GM19438 (cell line): ENCODE results near the gene SHPK.

Source experiments
- ATAC-seq: cut with Tn5 transposase; IDR thresholded peaks from one replicate; pipeline ENCODE4 v1.9.1; 2021; ENCODE audit warnings: low read depth; ENCODE audit not compliant: unreplicated experiment

Gene SHPK

GRCh38 chr17:3663102-3664011 lies 27.3 kb upstream of the SHPK start:
- no peak for ATAC-seq

GRCh38 chr17:3660311-3660891 lies 24.4 kb upstream of the SHPK start:
- no peak for ATAC-seq

GRCh38 chr17:3659541-3660111 lies 23.6 kb upstream of the SHPK start:
- ATAC-seq = no peak

- no peak for ATAC-seq
These were observed 22.9 kb upstream of the SHPK start for GRCh38 chr17:3658784-3659449.

DNA sequence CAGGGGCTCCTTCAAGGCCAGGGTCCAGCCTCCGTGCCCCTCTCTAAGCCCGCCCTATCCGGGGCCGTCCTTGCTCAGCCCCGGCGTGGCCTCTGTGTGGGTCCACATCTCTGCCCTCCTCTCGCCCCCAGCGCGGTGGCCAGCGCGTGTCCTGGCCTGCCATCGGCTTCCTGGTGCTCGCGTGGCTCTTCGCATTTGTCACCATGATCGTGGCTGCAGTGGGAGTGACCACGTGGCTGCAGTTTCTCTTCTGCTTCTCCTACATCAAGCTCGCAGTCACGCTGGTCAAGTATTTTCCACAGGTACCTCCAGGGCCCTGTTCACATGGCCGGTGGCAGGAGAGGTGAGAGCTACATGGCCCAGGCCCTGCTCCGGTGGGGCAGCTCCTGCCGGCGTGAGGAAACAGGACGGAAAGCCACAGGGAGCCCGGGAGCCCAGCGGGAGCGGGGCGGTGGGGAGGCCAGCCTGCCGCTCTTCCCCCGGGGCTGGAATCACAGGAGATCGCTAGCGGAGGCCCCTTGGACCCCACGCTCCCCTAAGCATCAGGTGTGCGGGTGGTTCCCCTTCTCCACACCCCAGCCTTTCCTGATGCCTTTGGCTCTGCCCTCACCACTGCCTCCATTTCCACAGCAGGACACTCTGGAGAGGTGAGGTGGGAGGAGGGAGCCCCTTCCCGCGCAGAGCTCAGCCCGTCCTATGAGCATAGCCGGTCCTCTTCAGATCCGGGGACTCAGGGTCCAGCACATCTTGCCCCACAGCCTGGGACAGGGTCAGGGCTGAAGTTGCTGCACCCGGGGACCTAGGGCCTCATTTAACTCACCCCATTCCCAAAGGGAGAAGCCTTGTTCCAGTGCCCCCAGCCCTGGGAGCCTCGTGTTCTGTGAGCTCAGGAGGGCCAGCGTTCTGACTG lies 22.1 kb upstream of the SHPK start:
- ATAC-seq = no peak

- no peak for ATAC-seq
These were observed 21.5 kb upstream of the SHPK start for GRCh38 chr17:3657588-3657869.

GRCh38 chr17:3656755-3657587 lies 20.9 kb upstream of the SHPK start:
- ATAC-seq = no peak

DNA sequence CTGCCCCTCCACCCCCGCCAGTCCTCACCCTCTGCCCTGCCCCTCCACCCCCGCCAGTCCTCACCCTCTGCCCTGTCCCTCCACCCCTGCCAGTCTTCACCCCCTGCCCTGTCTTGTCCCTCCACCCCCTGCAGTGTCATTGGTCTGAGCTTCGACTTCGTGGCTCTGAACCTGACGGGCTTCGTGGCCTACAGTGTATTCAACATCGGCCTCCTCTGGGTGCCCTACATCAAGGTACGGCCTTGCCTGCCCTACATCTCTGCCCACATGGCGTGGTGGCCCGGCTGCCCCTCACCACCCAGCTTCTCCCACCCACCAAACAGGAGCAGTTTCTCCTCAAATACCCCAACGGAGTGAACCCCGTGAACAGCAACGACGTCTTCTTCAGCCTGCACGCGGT lies 20.3 kb upstream of the SHPK start:
- ATAC-seq = no peak

GRCh38 chr17:3655766-3656165 lies 19.7 kb upstream of the SHPK start:
- ATAC-seq = no peak

GRCh38 chr17:3647769-3648555 lies 11.9 kb upstream of the SHPK start:
- ATAC-seq = no peak

GRCh38 chr17:3647251-3647650 lies 11.2 kb upstream of the SHPK start:
- ATAC-seq = no peak

- ATAC-seq = no peak
These were observed 9.3 kb upstream of the SHPK start for GRCh38 chr17:3645310-3645709.

DNA sequence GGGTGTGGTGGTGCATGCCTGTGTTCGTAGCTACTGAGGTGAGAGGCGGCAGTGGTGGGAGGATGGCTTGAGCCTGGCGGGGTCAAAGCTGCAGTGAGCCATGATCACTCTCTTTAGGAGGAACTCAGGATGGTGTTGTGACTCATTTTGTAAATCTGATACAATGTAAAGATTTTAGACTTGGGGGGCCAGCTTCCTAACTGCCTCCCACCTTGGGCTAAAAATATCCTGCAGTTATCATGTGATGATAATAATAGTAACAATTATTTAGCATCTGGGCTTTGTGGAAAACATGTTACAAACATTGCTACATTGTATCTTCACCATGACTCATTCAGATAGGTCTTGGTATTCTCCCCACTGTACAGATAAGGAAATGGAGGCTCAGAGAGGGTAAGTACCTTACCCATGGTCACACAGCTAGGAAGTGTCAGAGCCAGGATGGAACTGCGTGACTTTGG lies 7.9 kb upstream of the SHPK start:
- no peak for ATAC-seq

DNA sequence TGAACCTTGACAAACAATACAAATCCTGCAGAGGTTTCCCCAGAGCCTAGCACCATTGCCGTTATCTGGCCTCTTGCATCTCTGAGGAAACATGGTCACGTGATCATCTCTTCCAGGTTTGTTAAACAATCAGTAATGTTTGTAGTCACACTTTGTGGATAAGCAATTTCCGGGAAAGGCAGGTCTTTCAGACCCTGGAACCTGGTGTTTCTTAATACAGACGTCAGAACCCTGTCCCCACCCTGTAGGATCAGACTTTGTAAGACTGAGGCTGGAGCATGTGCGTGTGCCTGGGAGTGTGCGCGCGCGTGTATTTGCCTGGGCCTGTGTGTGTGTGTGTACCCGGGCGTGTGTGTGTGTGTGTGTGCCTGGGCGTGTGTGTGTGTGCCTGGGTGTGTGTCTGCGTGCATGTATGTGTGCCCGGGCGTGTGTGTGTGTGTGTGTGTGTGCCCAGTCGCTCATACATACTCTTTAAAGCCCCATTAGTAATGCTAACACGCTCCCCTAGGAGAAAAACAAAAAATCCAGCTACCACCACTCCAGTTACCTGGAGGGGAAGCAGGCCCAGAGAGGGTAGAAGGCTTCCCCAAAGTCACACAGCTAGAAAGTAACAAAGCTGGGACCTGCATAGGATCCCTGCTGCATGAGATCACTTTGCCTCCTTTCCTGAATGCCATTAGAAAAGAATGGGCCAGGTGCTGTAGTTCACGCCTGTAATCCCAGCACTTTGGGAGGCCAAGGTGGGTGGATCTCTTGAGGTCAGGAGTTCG lies 5.9 kb upstream of the SHPK start:
- ATAC-seq = no peak

- ATAC-seq = no peak
These were observed 5.0 kb upstream of the SHPK start for GRCh38 chr17:3641014-3641413.

- no peak for ATAC-seq
These were observed 4.0 kb upstream of the SHPK start for GRCh38 chr17:3639981-3640596.

DNA sequence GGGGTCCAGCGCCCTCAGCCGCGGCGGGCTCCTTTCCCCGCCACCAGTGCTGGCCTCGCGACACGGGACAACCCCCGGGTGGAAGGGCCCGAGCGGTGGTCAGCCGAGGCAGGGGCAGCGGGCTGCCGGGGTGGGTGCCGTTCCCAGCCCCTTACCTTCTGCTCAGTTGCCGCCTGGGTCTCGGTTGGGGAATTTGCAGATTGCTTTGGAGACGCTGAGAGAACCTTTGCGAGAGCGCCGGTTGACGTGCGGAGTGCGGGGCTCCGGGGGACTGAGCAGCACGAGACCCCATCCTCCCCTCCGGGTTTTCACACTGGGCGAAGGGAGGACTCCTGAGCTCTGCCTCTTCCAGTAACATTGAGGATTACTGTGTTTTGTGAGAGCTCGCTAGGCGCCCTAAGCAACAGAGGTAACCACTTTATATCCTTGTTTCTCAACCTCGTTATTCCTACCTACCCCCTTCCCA lies 891 bp upstream of the SHPK start:
- ATAC-seq = no peak
